H7 (cell line): ENCODE results near the gene CHMP5. TPM values are rescaled to one million over a fixed set of nuclear protein-coding genes. Genes with fewer than 3 reads are reported as not detected.
"Not testable (repeated sequence)": the region's sequence is repeated elsewhere in the genome, so short reads cannot be mapped to it uniquely, and the experiment has no call there.

Source experiments
- DNase-seq: peaks from one replicate; pipeline ENCODE4 v3.0.0; 2012
- H3K27me3 ChIP-seq: 2 replicates; pipeline ENCODE4 v1.6.0; 2011; ENCODE audit warnings: mild to moderate bottlenecking, low read length; ENCODE audit not compliant: control insufficient read depth, insufficient read depth
- H3K36me3 ChIP-seq: replicated peaks from 2 replicates; pipeline ENCODE4 v1.5.1; 2011; ENCODE audit warnings: low read length; ENCODE audit not compliant: control insufficient read depth, insufficient read depth
- H3K4me3 ChIP-seq: 2 replicates; pipeline ENCODE4 v1.5.1; 2011; ENCODE audit warnings: low read depth, mild to moderate bottlenecking, control low read depth, low read length, moderate library complexity; ENCODE audit not compliant: insufficient read depth
- total RNA-seq: library from RNA; depleted of rRNA; stranded (reverse); fragments of >200 nt; shearing (Covaris generic); gene quantifications from 2 replicates; pipeline ENCODE4 v1.2.3, GENCODE V29; 2014

CHMP5 gene
- total RNA-seq, 1 experiment from 2014 or later, result 44.6 TPM

DNA sequence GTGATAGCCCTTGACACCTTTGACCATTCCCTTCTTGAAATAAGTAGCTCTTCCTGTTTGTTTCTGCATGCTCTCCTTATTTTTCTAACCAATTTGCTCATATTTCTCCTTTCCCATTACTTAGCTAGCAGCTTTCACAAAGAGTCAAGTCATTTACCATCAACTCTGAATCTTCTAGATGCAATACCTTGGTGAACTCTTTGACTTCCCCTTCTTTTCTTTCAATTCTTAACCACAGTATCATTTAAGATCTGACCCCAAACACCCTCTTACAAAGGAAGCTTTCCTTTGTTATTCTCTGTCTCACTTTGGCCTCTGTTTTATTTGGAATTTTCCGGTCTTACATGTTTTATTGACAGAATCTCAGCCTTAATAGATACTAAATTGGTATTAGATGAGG lies 39.5 kb downstream of the CHMP5 start:
- no peak for DNase-seq
- Histone ChIP-seq H3K27me3 (no peaks in the 10 kb centered on the region), H3K4me3 (no peak overlapping the region), H3K36me3 (peaks cover 26% of the 10 kb centered on the region)

DNA sequence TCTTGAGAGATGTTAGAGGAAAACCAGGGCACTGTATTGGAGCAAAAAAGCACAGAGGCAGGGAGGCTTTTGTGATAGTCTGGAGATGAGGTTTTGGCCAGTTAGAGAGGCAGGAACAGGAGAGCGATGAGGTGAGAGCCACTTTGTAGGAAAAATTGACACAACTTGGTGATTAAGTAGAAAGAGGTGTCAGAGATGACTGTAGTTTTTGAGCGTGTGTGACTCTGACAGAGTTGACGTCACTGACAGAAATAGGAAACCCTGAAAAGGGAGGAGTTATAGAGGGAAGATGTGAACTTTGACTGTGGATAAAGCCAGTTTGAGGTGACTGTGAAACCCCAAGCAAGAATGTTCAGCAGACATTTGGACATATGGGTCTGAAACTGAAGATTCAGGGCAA lies 41.2 kb downstream of the CHMP5 start:
- peaks cover 19% of the 10 kb centered on the region for H3K36me3 ChIP-seq
- H3K4me3 ChIP-seq, result no peak overlapping the region

DNA sequence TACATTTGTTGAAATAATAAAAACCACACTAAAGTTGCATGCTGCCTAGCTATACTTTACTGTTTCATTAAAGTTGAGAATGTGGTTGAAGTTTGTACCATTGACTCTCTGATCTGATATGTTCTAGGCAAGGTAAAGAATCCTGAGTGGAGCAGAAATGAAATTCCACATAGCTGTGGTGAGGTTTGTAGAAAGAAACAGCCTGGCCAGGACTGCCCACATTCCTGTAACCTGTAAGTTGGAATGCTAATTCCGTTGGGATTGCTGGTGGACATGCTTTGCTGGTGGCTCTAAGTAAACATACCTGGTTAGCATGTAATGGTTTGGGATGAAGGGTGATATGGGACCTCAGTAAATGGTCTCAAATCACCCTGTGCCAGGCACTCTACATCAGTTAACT lies 42.2 kb downstream of the CHMP5 start:
- no peak for DNase-seq
- Histone ChIP-seq H3K36me3 (peaks cover 19% of the 10 kb centered on the region), H3K27me3 (no peaks in the 10 kb centered on the region), H3K4me3 (no peak overlapping the region)

More for the DNA sequence above, 41.2 kb downstream of the CHMP5 start:
- no peaks in the 10 kb centered on the region for H3K27me3 ChIP-seq
- no peak for DNase-seq

DNA sequence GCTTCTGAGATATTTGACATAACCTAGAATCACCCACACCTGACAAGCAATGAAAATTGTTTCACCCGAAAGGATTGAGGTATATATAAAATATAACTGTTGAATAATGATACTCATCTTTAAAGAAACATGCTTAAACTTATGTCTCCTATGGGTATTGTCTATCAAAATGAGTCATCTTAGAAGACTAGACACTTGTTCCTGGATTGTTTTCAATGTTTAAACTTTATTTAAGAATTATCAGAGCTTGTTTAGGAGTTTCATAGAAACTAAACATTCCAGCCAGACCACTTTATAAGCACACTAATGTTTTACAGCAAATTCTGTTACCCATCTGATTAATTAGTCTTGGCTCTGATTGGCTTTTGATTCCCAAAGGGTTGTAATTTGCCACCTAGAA lies 45.1 kb downstream of the CHMP5 start:
- no peak for DNase-seq
- H3K27me3 ChIP-seq, result no peaks in the 10 kb centered on the region
- H3K36me3 ChIP-seq, result peaks cover 16% of the 10 kb centered on the region
- no peak overlapping the region for H3K4me3 ChIP-seq

DNA sequence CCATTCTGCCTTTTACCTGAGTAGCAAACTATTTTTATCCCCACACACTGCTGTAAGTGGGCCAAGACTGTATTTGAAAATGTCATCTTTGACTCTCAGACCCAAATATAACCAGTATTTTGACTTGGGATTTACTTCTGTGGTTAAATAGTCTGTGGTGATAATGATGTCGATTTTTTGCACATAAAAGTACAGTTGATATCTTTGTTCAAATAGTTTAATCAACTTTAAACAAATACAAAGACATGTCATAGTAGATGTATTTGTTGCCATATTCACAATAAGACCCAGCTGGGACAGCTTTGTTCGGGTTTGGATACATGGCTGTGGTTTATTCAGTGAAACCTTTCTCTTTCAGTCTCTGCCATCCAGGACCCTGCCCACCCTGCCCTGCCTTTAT lies 45.9 kb downstream of the CHMP5 start:
- Histone ChIP-seq H3K27me3 (no peaks in the 10 kb centered on the region), H3K4me3 (no peak overlapping the region), H3K36me3 (peaks cover 16% of the 10 kb centered on the region)
- DNase-seq, result no peak

DNA sequence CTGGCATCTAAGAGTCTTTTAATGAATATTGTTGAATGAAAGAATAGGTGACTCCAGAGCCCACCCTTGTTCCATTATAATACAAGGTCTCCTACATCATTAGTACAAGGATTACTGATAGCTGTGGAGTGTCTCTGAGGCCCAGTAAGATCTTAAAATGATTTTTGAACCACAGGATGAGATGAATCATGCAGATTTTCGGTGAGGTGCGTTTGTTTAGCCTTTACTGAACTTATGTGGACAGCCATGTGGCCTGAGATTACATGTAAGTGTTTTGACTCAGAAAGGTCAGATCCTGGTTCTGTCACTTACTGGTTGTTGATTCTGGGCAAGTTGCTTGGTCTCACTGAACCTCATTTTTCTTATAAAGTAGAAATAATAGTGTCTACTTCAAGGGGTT lies 47.1 kb downstream of the CHMP5 start:
- Histone ChIP-seq H3K4me3 (no peak overlapping the region), H3K27me3 (no peaks in the 10 kb centered on the region), H3K36me3 (peaks cover 14% of the 10 kb centered on the region)
- no peak for DNase-seq

DNA sequence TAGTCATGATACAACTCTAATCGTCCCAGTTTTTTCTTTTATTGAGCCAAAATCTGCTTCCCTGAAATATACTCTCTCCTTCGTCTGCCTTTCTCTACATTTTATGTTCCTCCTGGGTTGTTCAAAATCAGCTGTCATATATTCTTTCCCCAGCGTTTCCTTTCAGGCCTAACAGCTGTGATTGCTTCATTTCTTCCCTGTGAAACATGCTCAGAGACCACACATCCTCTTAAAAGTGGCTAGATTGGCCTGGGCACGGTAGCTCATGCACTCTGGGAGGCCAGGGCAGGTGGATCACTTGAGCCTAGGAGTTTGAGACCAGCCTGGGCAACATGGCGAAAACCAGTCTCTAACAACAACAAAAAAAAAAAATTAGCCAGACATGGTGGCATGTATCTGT lies 50.5 kb downstream of the CHMP5 start:
- no peak for DNase-seq
- Histone ChIP-seq H3K4me3 (no peak overlapping the region), H3K36me3 (peaks cover 17% of the 10 kb centered on the region), H3K27me3 (no peaks in the 10 kb centered on the region)

DNA sequence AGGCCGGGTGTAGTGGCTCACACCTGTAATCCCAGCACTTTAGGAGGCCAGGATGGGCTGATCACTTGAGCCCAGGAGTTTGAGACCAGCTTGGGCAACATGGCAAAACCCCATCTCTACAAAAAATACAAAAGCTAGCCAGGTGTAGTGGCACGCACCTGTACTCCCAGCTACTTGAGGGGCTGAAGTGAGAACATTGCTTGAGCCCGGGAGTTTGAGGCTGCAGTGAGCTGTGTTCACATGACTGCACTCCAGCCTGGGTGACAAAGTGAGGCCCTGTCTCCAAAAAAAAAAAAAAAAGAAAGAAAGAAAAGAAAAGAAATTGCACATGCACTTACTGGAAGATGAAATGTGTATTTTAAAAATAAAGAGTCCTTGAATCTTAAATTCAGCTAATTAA lies 52.3 kb downstream of the CHMP5 start:
- H3K4me3 ChIP-seq, H3K27me3 ChIP-seq, DNase-seq: not testable (repeated sequence)
- H3K36me3 ChIP-seq, result peaks cover 18% of the 10 kb centered on the region

DNA sequence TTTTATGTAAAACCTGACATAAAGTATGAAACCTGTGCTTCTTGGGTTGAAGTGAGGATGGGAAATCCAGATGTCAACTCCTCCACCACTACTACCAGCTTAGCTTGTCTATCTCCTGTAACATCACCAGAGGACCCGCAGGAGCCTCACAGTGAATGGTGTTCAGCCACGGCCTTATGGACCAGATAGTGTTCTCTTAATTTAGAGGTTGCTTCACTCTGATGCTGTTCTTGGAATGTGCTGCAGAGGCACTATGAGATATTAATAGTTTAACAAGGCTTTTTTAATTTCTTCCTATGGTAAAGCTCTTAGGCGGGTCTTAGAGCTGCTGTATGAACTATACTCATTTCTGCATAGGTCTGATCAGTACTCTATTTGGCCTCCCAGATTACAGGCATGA lies 53.4 kb downstream of the CHMP5 start:
- H3K36me3 ChIP-seq, result peaks cover 13% of the 10 kb centered on the region
- no peaks in the 10 kb centered on the region for H3K27me3 ChIP-seq
- DNase-seq, result no peak
- H3K4me3 ChIP-seq, result no peak overlapping the region

DNA sequence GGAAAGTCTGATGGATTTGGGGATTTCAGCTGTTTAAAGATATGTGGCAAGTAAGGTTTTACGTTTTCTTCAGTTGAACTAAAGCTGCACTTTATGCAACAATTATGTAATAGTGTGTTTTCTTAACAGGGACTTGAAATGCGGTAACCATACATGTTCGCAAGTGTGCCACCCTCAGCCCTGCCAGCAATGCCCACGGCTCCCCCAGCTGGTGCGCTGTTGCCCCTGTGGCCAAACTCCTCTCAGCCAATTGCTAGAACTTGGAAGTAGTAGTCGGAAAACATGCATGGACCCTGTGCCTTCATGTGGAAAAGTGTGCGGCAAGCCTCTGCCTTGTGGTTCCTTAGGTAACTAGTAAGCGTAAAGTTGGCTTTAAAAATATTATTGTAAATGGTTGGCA lies 53.9 kb downstream of the CHMP5 start:
- Histone ChIP-seq H3K36me3 (peaks cover 11% of the 10 kb centered on the region), H3K4me3 (no peak overlapping the region), H3K27me3 (no peaks in the 10 kb centered on the region)
- no peak for DNase-seq

DNA sequence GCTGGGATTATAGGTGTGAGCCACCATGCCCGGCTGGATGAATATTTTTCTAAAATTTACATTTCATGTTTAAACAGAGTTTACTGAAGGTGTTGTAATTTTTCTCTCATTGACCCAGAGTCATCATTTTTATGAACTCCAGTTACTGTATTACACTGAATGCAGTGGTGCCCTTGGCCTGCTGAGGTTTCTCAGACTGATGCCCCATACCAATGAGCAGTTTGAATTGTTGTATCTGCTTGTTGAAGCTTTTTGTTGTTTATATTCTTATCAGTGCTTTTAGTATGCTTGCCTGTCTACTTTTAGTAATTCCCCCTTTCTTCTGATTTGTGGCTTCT lies 55.4 kb downstream of the CHMP5 start:
- Histone ChIP-seq H3K27me3 (no peaks in the 10 kb centered on the region), H3K4me3 (no peak overlapping the region), H3K36me3 (peaks cover 11% of the 10 kb centered on the region)
- DNase-seq, result no peak

DNA sequence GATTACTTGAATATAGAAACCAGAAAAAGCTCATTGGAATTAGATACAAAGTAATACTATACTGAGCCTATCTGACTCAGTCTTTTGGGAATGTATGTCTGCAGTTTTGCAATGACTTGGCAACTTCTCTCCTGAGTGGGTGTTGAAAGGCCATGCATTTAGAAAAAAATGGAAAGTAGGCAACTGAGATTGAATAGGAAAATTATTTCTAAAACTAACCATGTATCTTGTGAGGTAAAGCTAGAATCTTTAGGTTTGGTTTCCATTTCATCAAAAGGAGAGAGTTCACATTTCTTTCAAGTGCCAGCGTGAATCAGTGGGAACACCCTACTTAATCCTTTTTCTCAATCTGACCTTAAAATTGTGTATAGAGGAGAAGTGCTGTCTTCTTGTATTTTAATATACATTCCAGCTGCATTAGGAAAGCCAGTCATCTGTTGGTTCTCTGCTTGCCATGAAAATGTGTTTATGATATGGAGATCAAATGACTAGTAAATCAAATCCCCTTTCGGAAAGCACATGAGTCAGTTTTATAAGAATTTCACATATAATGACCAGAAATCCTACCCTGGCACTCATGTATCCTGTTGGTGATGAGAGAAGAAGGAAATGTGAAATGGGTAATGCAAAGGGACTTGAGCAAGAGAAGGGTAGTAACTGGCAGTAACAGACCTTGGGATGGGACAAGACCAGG lies 55.9 kb downstream of the CHMP5 start:
- DNase-seq, result no peak
- H3K36me3 ChIP-seq, result peaks cover 11% of the 10 kb centered on the region

DNA sequence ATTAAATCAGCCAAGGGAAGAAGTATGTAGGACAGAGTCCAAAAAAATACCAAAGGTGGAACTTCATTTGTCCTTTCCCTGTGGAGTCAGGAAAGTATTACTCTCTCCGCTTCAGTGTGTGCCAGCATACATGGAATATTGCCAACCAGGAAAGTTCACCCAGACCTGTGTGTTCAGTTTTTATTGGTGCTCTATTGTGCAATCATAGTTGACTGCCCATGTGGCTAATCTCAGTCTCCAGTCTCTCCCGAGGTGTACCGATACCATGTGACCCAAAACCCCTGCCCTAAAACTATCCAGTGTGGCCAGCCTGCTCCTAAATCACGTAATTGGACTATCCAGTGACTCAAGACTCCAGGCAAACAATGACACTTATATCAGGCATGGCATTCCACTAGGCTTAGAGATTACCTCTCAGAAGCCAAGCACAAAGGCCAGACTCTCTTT lies 64.3 kb downstream of the CHMP5 start:
- DNase-seq, result no peak
- Histone ChIP-seq H3K4me3 (no peak overlapping the region), H3K27me3 (no peaks in the 10 kb centered on the region), H3K36me3 (peaks cover 7% of the 10 kb centered on the region)

More for the DNA sequence above, 55.9 kb downstream of the CHMP5 start:
- H3K4me3 ChIP-seq, result no peak overlapping the region
- H3K27me3 ChIP-seq, result no peaks in the 10 kb centered on the region

DNA sequence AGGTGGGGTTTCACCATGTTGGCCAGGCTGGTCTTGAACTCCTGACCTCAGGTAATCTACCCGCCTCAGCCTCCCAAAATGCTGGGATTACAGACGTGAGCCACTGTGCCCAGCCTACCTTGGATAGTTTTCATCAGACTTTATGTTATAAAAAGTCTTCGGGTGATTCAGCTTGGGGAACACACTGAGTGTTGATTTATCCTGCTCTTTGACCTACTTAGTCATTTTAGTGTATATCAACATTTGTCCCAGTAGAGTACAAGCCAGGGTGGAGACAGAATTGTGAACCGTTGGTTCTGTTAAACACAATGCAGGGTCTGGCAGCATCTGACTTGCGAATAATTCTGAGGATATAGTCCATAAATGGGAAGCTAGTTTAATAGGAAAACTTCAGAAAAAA lies 65.1 kb downstream of the CHMP5 start:
- H3K36me3 ChIP-seq, result peaks cover 7% of the 10 kb centered on the region
- H3K4me3 ChIP-seq, result no peak overlapping the region
- no peak for DNase-seq
- no peaks in the 10 kb centered on the region for H3K27me3 ChIP-seq

DNA sequence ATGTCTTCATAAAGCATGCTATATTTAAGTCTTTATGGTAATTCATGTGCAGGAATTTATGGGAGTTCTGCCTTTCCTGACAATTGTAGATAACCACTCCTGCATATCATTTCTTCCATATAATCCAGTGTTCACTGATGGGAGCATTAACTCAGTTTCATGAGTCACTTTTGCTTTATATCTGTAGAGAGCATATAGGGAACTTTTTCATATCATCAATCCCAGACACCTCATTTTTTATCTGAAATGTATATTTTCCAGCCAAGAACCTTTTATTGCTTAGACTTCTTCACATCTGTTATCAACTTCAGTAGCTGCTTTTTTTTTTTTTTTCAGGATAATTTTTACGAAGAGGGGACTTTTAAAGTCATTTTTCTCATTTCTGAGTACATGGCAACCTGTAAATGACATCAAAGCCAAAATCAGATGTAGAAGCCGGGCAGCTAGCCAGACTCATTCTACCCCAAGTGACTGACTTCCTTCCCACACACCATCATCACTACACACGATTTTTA lies 66.6 kb downstream of the CHMP5 start:
- Histone ChIP-seq H3K4me3 (no peak overlapping the region), H3K36me3 (peaks cover 7% of the 10 kb centered on the region)
- DNase-seq, result no peak

More for the DNA sequence above, 66.6 kb downstream of the CHMP5 start:
- H3K27me3 ChIP-seq, result no peaks in the 10 kb centered on the region
